Pancreas (tissue), 10 donors: ENCODE results near the gene TRIM29. TPM values are rescaled to one million over a fixed set of nuclear protein-coding genes. Genes with fewer than 3 reads are reported as not detected.

Experiments
- ATAC-seq, 4 donors: fragments of 200-7000 bp; cut with Tn5 transposase; one replicate each; pipeline versions ENCODE4 v1.8.0 to v1.9.1; 2020; ENCODE audit warnings: mild to moderate bottlenecking in 4 of 4, moderate library complexity in 4 of 4
- DNase-seq, 6 donors: peaks; one replicate each; pipeline ENCODE4 v3.0.0-alpha.2; 2020
- FAIRE-seq: peaks from 2 replicates; lab custom pipeline; 2012; peaks lifted over from hg19 to GRCh38; lab: Jason Lieb, UNC
- H3K27ac ChIP-seq, 4 donors: fragments of 200-600 bp; sonication (generic); 1 replicate in 3 of 4; 2 replicates in 1 of 4; pipeline versions ENCODE4 v1.5.0 to v1.8.0; 2020
- H3K27me3 ChIP-seq, 4 donors: fragments of 200-600 bp; one replicate each; pipeline ENCODE4 v1.8.0; 2021
- H3K36me3 ChIP-seq, 3 donors: fragments of 200-600 bp; sonication (generic) in 1 of 3; one replicate each; pipeline versions ENCODE4 v1.5.0 to v1.8.0; 2020 to 2021
- H3K4me1 ChIP-seq, 3 donors: fragments of 200-600 bp; one replicate each; pipeline ENCODE4 v1.8.0; 2021
- H3K4me3 ChIP-seq, 4 donors: fragments of 200-600 bp; sonication (generic) in 2 of 4; one replicate each; pipeline versions ENCODE4 v1.5.0 to v1.8.0; 2020 to 2021
- H3K9me3 ChIP-seq, 4 donors: fragments of 200-600 bp; one replicate each; pipeline ENCODE4 v1.8.0; 2021
- WGBS, 2 donors: extraction: QIAGEN DNeasy Blood & Tissue Kit; methylation state at CpG; one replicate each; pipeline ENCODE4 v1.1.7; 2013; 5-methylcytosine and 5-hydroxymethylcytosine counted together
- intact Hi-C, 3 donors: fragments of 100-400 bp; cut with DNase I; formaldehyde crosslinking; loops; one replicate each; pipeline versions ENCODE4 v1.11.1 to v1.14.2; 2022
- polyA plus RNA-seq, 2 donors: library from polyadenylated mRNA; stranded (reverse); fragments of 200-250 nt; gene quantifications; one replicate each; pipeline ENCODE4 v1.2.3, GENCODE V29; 2013
- total RNA-seq, 6 donors: library from RNA; stranded (reverse); fragmentation: NEBNext Ultra II Directional in 4 of 6; extraction: Animal tissue kit (Norgen Biotek cat#: 25700) in 4 of 6; gene quantifications; one replicate each; pipeline versions ENCODE4 v1.2.1 to v1.2.4, GENCODE V29; 2021 to 2023
- TF ChIP-seq, protein P1 (sequence below), 4 donors: fragments of 200-600 bp; sonication (generic) in 3 of 4; IDR thresholded peaks; one replicate each; pipeline versions ENCODE4 v1.5.0 to v1.8.0; 2021; ENCODE audit warnings: antibody characterized with exemption in 4 of 4
- donor health status: healthy with polysubstance abuse.
- donor health status: DM: no; HTN: no; CAD: no; lungs with moderate emphysema.
- donor health status: DM: no; HTN: no; CAD: no.
- donor health status: control.
- donor health status: control.
- donor health status: Bipolar disorder and iron deficiency.
- donor health status: DM: yes; HTN: yes; CAD: no.
- donor health status: DM: no; HTN: no; CAD: no.
- donor health status: DM: no; HTN: no; CAD: no.
- donor health status: DM: yes; HTN: yes; CAD: no.

The TRIM29 gene
- total and polyA plus RNA-seq, 8 donors: 0.38 to 1.7 (median 0.61) TPM

GRCh38 chr11:120126620-120127019, 11.3 kb downstream of the TRIM29 start:
- H3K36me3 ChIP-seq: no peaks in the 10 kb centered on the region
- no peaks in the 10 kb centered on the region for H3K9me3 ChIP-seq
- H3K4me1 ChIP-seq: no peaks in the 10 kb centered on the region
- H3K27me3 ChIP-seq: no peaks in the 10 kb centered on the region
- no peak overlapping the region for H3K4me3 ChIP-seq
- intact Hi-C loops: no loop called here
- no peak for ATAC-seq
- TF ChIP-seq, protein P1, sequence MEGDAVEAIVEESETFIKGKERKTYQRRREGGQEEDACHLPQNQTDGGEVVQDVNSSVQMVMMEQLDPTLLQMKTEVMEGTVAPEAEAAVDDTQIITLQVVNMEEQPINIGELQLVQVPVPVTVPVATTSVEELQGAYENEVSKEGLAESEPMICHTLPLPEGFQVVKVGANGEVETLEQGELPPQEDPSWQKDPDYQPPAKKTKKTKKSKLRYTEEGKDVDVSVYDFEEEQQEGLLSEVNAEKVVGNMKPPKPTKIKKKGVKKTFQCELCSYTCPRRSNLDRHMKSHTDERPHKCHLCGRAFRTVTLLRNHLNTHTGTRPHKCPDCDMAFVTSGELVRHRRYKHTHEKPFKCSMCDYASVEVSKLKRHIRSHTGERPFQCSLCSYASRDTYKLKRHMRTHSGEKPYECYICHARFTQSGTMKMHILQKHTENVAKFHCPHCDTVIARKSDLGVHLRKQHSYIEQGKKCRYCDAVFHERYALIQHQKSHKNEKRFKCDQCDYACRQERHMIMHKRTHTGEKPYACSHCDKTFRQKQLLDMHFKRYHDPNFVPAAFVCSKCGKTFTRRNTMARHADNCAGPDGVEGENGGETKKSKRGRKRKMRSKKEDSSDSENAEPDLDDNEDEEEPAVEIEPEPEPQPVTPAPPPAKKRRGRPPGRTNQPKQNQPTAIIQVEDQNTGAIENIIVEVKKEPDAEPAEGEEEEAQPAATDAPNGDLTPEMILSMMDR (IDR thresholded peaks at IDR 0.05): no peak
- no peak for DNase-seq
- WGBS, 2 donors: 80% methylated on average over 4 of the region's 4 CpGs
- no peak overlapping the region for H3K27ac ChIP-seq
- FAIRE-seq: no peak

- DNase-seq (peak in 1 of 6 donors; percentile 20), ATAC-seq (no peak), FAIRE-seq (no peak)
- intact Hi-C loops: no loop called here
- H3K4me3 ChIP-seq: no peak overlapping the region
- H3K27me3 ChIP-seq: no peaks in the 10 kb centered on the region
- no peaks in the 10 kb centered on the region for H3K4me1 ChIP-seq
- H3K36me3 ChIP-seq: no peaks in the 10 kb centered on the region
- TF ChIP-seq, protein P1 (IDR thresholded peaks at IDR 0.05): no peak
- no peak overlapping the region for H3K27ac ChIP-seq
- no peaks in the 10 kb centered on the region for H3K9me3 ChIP-seq
- WGBS, 2 donors: 73 to 74% methylated on average over 8 of the region's 8 CpGs
These were observed 12.4 kb downstream of the TRIM29 start for GRCh38 chr11:120125509-120125908.

GRCh38 chr11:120125024-120125423, 12.9 kb downstream of the TRIM29 start:
- no peaks in the 10 kb centered on the region for H3K9me3 ChIP-seq
- TF ChIP-seq, protein P1 (IDR thresholded peaks at IDR 0.05): no peak
- intact Hi-C loops: no loop called here
- H3K4me1 ChIP-seq: no peaks in the 10 kb centered on the region
- DNase-seq: no peak
- no peaks in the 10 kb centered on the region for H3K36me3 ChIP-seq
- peak in 1 of 4 donors; percentile 7 for ATAC-seq
- no peaks in the 10 kb centered on the region for H3K27me3 ChIP-seq
- no peak overlapping the region for H3K4me3 ChIP-seq
- 69 to 74% methylated on average over 5 of the region's 5 CpGs for WGBS, 2 donors
- no peak overlapping the region for H3K27ac ChIP-seq
- no peak for FAIRE-seq

- TF ChIP-seq, protein P1 (IDR thresholded peaks at IDR 0.05): no peak
- FAIRE-seq (no peak), ATAC-seq (no peak), DNase-seq (no peak)
- intact Hi-C loops: no loop called here
- Histone ChIP-seq H3K27ac (no peak overlapping the region), H3K36me3 (no peaks in the 10 kb centered on the region), H3K9me3 (no peaks in the 10 kb centered on the region), H3K27me3 (no peaks in the 10 kb centered on the region), H3K4me3 (no peak overlapping the region), H3K4me1 (no peaks in the 10 kb centered on the region)
- WGBS, 2 donors: 82 to 88% methylated on average over 14 of the region's 14 CpGs
These were observed 13.6 kb downstream of the TRIM29 start for GRCh38 chr11:120124355-120124754.

DNA sequence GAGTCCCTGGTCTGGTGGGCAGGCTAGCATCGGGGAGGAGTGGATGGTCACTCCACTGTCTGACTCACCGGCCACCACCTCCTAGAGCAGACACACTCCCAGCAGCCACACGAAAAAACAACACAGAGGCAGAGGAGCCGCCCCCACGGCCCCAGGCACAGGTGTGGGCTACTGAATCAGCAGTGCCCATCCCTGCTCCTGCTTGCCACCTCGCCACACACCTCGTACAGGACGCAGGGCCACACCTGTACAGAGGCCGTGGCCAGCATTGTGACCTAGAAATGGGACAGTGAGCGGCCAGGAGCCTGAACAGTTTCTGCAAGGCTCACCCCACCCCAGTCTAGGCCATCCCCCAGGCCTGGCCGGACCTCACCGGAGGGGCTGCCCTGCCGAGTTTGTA, 14.0 kb downstream of the TRIM29 start:
- DNase-seq (no peak), ATAC-seq (peak in 1 of 4 donors; percentile 28), FAIRE-seq (no peak)
- TF ChIP-seq, protein P1 (IDR thresholded peaks at IDR 0.05): no peak
- intact Hi-C loops: no loop called here
- no peak overlapping the region for H3K4me3 ChIP-seq
- 76 to 84% methylated on average over 13 of the region's 13 CpGs for WGBS, 2 donors
- H3K9me3 ChIP-seq: no peaks in the 10 kb centered on the region
- no peaks in the 10 kb centered on the region for H3K27me3 ChIP-seq
- no peaks in the 10 kb centered on the region for H3K36me3 ChIP-seq
- H3K4me1 ChIP-seq: no peaks in the 10 kb centered on the region
- no peak overlapping the region for H3K27ac ChIP-seq
